ENCODE results near the gene SUN2.
A peak's percentile ranks its signal among the peaks of the same experiment; 100 is the strongest.

Gene SUN2

GRCh38 chr22:38756711-38757463 is 1.1 kb upstream of the SUN2 start:
- peak overlapping the region; percentile 94 for H3K4me3 ChIP-seq (ENCODE audit: low read length)
- peak overlapping the region; percentile 92 for H3K4me2 ChIP-seq (ENCODE audit: low read length)
- H3K9ac ChIP-seq (ENCODE audit: low read length), result peak overlapping the region; percentile 96
- H3K27me3 ChIP-seq (ENCODE audit: low read depth, low read length), result no peaks in the 10 kb centered on the region
- H3K9me3 ChIP-seq (ENCODE audit: insufficient read depth, low read length), result no peaks in the 10 kb centered on the region
- peaks cover 21% of the 10 kb centered on the region for H3K79me2 ChIP-seq (ENCODE audit: low read length)
- peak overlapping the region; percentile 54 for H3K27ac ChIP-seq (ENCODE audit: low read length)
- H4K20me1 ChIP-seq (ENCODE audit: insufficient read depth, low read length), result peaks cover 6% of the 10 kb centered on the region
- peaks cover 25% of the 10 kb centered on the region for H3K4me1 ChIP-seq (ENCODE audit: low read length)
- H2AFZ ChIP-seq (ENCODE audit: low read depth, low read length), result no peak overlapping the region
- H3K36me3 ChIP-seq (replicated peaks; ENCODE audit: low read depth, low read length), result peaks cover 21% of the 10 kb centered on the region
- no peak for TF ChIP-seq EZH2phosphoT487 (IDR thresholded peaks at IDR 0.05; ENCODE audit: low read depth)
- no peak for TF ChIP-seq CTCF (IDR thresholded peaks at IDR 0.05; ENCODE audit: low read depth, low read length)

- Histone ChIP-seq H3K9me3 (ENCODE audit: insufficient read depth, low read length) (no peaks in the 10 kb centered on the region), H3K9ac (ENCODE audit: low read length) (peak overlapping the region; percentile 96), H3K4me2 (ENCODE audit: low read length) (peak overlapping the region; percentile 97), H3K4me3 (ENCODE audit: low read length) (peak overlapping the region; percentile 94), H3K27ac (ENCODE audit: low read length) (peak overlapping the region; percentile 61), H2AFZ (ENCODE audit: low read depth, low read length) (0 out of 2 replicates have a peak overlapping the region, but pooled peaks have one; percentile 10), H3K27me3 (ENCODE audit: low read depth, low read length) (no peaks in the 10 kb centered on the region), H3K36me3 (replicated peaks; ENCODE audit: low read depth, low read length) (peaks cover 35% of the 10 kb centered on the region), H3K79me2 (ENCODE audit: low read length) (peaks cover 21% of the 10 kb centered on the region), H3K4me1 (ENCODE audit: low read length) (peaks cover 30% of the 10 kb centered on the region), H4K20me1 (ENCODE audit: insufficient read depth, low read length) (peaks cover 6% of the 10 kb centered on the region)
- TF ChIP-seq CTCF (IDR thresholded peaks at IDR 0.05; ENCODE audit: low read depth, low read length), result no peak
- no peak for TF ChIP-seq EZH2phosphoT487 (IDR thresholded peaks at IDR 0.05; ENCODE audit: low read depth)
Measured at GRCh38 chr22:38755155-38755910, 465 bp downstream of the SUN2 start.

- TF ChIP-seq CTCF (IDR thresholded peaks at IDR 0.05; ENCODE audit: low read depth, low read length) (no peak), EZH2phosphoT487 (IDR thresholded peaks at IDR 0.05; ENCODE audit: low read depth) (no peak)
- Histone ChIP-seq H4K20me1 (ENCODE audit: insufficient read depth, low read length) (peaks cover 6% of the 10 kb centered on the region), H3K9me3 (ENCODE audit: insufficient read depth, low read length) (no peaks in the 10 kb centered on the region), H3K4me3 (ENCODE audit: low read length) (peak overlapping the region; percentile 94), H2AFZ (ENCODE audit: low read depth, low read length) (no peak overlapping the region), H3K4me1 (ENCODE audit: low read length) (peaks cover 30% of the 10 kb centered on the region), H3K79me2 (ENCODE audit: low read length) (peaks cover 21% of the 10 kb centered on the region), H3K9ac (ENCODE audit: low read length) (peak overlapping the region; percentile 96), H3K4me2 (ENCODE audit: low read length) (peak overlapping the region; percentile 97), H3K36me3 (replicated peaks; ENCODE audit: low read depth, low read length) (peaks cover 39% of the 10 kb centered on the region), H3K27me3 (ENCODE audit: low read depth, low read length) (no peaks in the 10 kb centered on the region), H3K27ac (ENCODE audit: low read length) (peak overlapping the region; percentile 61)
Measured at GRCh38 chr22:38754751-38755154, 1.0 kb downstream of the SUN2 start.
